HEK293 (cell line): ENCODE data around the gene PERCC1.

ENCODE experiments used
- CTCF ChIA-PET: fragments of 350-600 bp; formaldehyde crosslinking; extraction: SDS; loops from one replicate; lab custom pipeline; 2021; ENCODE audit warnings: antibody characterized with exemption; lab: Yijun Ruan, JAX
- POLR2A ChIA-PET: fragments of 300-600 bp; formaldehyde crosslinking; extraction: SDS; loops from one replicate; lab custom pipeline; 2020; ENCODE audit warnings: antibody characterized with exemption, inconsistent platforms; lab: Yijun Ruan, JAX
- H3K27ac ChIP-seq: fragments of 200-500 bp; sonication (Bioruptor generic); 2 replicates; pipeline ENCODE4 v1.5.1; 2014; ENCODE audit warnings: low read depth, low read length, control low read depth, inconsistent platforms; ENCODE audit errors: extremely low read depth
- H3K36me3 ChIP-seq, 2 experiments: fragments of 200-500 bp in 1 of 2; sonication (Bioruptor generic) in 1 of 2; 1 replicate in 1 of 2; 2 replicates in 1 of 2; pipeline ENCODE4 v1.5.1; 2014 to 2017; ENCODE audit warnings: inconsistent platforms in 2 of 2, low read length in 2 of 2; ENCODE audit not compliant: control insufficient read depth in 2 of 2, insufficient read depth in 1 of 2
- H3K4me1 ChIP-seq: fragments of 200-500 bp; sonication (Bioruptor generic); 2 replicates; pipeline ENCODE4 v1.5.1; 2014; ENCODE audit warnings: mild to moderate bottlenecking, low read length, inconsistent platforms; ENCODE audit not compliant: control insufficient read depth, insufficient read depth
- H3K4me3 ChIP-seq: 2 replicates; pipeline ENCODE4 v1.5.1; 2011; ENCODE audit warnings: low read depth, mild to moderate bottlenecking, control low read depth, low read length, moderate library complexity
- H3K9me3 ChIP-seq: fragments of 200-500 bp; sonication (Bioruptor generic); 2 replicates; pipeline ENCODE4 v1.5.1; 2014; ENCODE audit warnings: low read depth, low read length, inconsistent platforms; ENCODE audit not compliant: control insufficient read depth, insufficient read depth
- KLF16 ChIP-seq: fragments of 450-650 bp; formaldehyde crosslinking; IDR thresholded peaks from 2 replicates; pipeline ENCODE4 v1.5.1; 2017; ENCODE audit warnings: missing biosample characterization, missing genetic modification characterization
- TCF7L2 ChIP-seq: IDR thresholded peaks from 2 replicates; pipeline ENCODE4 v1.6.1; 2011; ENCODE audit warnings: low read depth, mild to moderate bottlenecking, inconsistent platforms, low read length, moderate library complexity, borderline replicate concordance
- ZNF174 ChIP-seq: fragments of 450-650 bp; formaldehyde crosslinking; IDR thresholded peaks from 2 replicates; pipeline ENCODE4 v1.5.0; 2017; ENCODE audit warnings: missing biosample characterization, mild to moderate bottlenecking, missing genetic modification characterization
- ZNF416 ChIP-seq: fragments of 450-650 bp; formaldehyde crosslinking; IDR thresholded peaks from 2 replicates; pipeline ENCODE4 v1.5.1; 2016; ENCODE audit warnings: missing biosample characterization, missing genetic modification characterization
- ZNF48 ChIP-seq: fragments of 450-650 bp; formaldehyde crosslinking; IDR thresholded peaks from 2 replicates; pipeline ENCODE4 v1.5.1; 2016; ENCODE audit warnings: missing biosample characterization, missing genetic modification characterization
- ZNF707 ChIP-seq: fragments of 450-650 bp; formaldehyde crosslinking; IDR thresholded peaks from 2 replicates; pipeline ENCODE4 v1.5.1; 2016; ENCODE audit warnings: missing biosample characterization, missing genetic modification characterization
- TF ChIP-seq, protein P1 (sequence below): IDR thresholded peaks from 2 replicates; pipeline ENCODE4 v1.6.1; 2011; ENCODE audit warnings: mild to moderate bottlenecking, low read depth, low read length, borderline replicate concordance
- TF ChIP-seq, protein P2 (sequence below): fragments of 450-650 bp; formaldehyde crosslinking; optimal IDR thresholded peaks from 2 replicates; pipeline ENCODE3; 2016; ENCODE audit warnings: missing biosample characterization, mild to moderate bottlenecking, missing genetic modification characterization
- TF ChIP-seq, protein P3 (sequence below): fragments of 450-650 bp; formaldehyde crosslinking; IDR thresholded peaks from 2 replicates; pipeline ENCODE4 v1.5.1; 2016; ENCODE audit warnings: missing biosample characterization, missing genetic modification characterization
- TF ChIP-seq, protein P4 (sequence below): fragments of 450-650 bp; formaldehyde crosslinking; IDR thresholded peaks from 2 replicates; pipeline ENCODE4 v1.5.1; 2016; ENCODE audit warnings: missing biosample characterization, missing genetic modification characterization
- TF ChIP-seq, protein P5 (sequence below): fragments of 450-650 bp; formaldehyde crosslinking; conservative IDR thresholded peaks from 2 replicates; pipeline ENCODE4 v1.5.1; 2016; ENCODE audit warnings: low read depth, missing biosample characterization, missing genetic modification characterization

Gene PERCC1

DNA sequence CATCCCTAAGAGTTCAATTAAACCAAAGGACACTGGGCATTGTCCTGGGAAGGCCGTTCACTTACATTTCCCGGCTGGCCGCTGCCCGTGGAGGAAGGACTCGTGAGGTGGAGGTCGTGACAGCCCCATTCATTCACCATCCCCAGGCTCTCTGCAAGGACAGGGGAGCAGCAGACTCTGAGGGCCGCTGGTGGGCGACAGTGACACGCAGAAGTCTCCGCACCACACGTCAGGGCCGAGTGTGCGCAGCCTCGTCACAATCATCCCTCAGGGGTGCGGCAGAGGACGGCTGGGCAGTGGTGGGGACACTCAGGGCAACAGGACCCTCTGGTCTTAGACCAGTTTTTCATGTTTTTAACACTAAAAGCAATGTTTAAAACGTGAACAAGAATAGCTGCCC is 38.1 kb upstream of the PERCC1 start (continued):
- TF ChIP-seq, protein P1, sequence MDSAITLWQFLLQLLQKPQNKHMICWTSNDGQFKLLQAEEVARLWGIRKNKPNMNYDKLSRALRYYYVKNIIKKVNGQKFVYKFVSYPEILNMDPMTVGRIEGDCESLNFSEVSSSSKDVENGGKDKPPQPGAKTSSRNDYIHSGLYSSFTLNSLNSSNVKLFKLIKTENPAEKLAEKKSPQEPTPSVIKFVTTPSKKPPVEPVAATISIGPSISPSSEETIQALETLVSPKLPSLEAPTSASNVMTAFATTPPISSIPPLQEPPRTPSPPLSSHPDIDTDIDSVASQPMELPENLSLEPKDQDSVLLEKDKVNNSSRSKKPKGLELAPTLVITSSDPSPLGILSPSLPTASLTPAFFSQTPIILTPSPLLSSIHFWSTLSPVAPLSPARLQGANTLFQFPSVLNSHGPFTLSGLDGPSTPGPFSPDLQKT, result no peak
- TF ChIP-seq ZNF174 (tag by site-specific recombination), result no peak
- TF ChIP-seq, protein P2, sequence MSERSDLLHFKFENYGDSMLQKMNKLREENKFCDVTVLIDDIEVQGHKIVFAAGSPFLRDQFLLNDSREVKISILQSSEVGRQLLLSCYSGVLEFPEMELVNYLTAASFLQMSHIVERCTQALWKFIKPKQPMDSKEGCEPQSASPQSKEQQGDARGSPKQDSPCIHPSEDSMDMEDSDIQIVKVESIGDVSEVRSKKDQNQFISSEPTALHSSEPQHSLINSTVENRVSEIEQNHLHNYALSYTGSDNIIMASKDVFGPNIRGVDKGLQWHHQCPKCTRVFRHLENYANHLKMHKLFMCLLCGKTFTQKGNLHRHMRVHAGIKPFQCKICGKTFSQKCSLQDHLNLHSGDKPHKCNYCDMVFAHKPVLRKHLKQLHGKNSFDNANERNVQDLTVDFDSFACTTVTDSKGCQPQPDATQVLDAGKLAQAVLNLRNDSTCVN (tag by site-specific recombination), result no peak
- TF ChIP-seq, protein P3, sequence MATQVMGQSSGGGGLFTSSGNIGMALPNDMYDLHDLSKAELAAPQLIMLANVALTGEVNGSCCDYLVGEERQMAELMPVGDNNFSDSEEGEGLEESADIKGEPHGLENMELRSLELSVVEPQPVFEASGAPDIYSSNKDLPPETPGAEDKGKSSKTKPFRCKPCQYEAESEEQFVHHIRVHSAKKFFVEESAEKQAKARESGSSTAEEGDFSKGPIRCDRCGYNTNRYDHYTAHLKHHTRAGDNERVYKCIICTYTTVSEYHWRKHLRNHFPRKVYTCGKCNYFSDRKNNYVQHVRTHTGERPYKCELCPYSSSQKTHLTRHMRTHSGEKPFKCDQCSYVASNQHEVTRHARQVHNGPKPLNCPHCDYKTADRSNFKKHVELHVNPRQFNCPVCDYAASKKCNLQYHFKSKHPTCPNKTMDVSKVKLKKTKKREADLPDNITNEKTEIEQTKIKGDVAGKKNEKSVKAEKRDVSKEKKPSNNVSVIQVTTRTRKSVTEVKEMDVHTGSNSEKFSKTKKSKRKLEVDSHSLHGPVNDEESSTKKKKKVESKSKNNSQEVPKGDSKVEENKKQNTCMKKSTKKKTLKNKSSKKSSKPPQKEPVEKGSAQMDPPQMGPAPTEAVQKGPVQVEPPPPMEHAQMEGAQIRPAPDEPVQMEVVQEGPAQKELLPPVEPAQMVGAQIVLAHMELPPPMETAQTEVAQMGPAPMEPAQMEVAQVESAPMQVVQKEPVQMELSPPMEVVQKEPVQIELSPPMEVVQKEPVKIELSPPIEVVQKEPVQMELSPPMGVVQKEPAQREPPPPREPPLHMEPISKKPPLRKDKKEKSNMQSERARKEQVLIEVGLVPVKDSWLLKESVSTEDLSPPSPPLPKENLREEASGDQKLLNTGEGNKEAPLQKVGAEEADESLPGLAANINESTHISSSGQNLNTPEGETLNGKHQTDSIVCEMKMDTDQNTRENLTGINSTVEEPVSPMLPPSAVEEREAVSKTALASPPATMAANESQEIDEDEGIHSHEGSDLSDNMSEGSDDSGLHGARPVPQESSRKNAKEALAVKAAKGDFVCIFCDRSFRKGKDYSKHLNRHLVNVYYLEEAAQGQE, result no peak
- TF ChIP-seq ZNF416 (tag by site-specific recombination), result no peak
- TF ChIP-seq, protein P4, sequence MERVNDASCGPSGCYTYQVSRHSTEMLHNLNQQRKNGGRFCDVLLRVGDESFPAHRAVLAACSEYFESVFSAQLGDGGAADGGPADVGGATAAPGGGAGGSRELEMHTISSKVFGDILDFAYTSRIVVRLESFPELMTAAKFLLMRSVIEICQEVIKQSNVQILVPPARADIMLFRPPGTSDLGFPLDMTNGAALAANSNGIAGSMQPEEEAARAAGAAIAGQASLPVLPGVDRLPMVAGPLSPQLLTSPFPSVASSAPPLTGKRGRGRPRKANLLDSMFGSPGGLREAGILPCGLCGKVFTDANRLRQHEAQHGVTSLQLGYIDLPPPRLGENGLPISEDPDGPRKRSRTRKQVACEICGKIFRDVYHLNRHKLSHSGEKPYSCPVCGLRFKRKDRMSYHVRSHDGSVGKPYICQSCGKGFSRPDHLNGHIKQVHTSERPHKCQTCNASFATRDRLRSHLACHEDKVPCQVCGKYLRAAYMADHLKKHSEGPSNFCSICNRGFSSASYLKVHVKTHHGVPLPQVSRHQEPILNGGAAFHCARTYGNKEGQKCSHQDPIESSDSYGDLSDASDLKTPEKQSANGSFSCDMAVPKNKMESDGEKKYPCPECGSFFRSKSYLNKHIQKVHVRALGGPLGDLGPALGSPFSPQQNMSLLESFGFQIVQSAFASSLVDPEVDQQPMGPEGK, result no peak
- TF ChIP-seq TCF7L2, result no peak
- TF ChIP-seq, all 188 proteins: peak for 0

DNA sequence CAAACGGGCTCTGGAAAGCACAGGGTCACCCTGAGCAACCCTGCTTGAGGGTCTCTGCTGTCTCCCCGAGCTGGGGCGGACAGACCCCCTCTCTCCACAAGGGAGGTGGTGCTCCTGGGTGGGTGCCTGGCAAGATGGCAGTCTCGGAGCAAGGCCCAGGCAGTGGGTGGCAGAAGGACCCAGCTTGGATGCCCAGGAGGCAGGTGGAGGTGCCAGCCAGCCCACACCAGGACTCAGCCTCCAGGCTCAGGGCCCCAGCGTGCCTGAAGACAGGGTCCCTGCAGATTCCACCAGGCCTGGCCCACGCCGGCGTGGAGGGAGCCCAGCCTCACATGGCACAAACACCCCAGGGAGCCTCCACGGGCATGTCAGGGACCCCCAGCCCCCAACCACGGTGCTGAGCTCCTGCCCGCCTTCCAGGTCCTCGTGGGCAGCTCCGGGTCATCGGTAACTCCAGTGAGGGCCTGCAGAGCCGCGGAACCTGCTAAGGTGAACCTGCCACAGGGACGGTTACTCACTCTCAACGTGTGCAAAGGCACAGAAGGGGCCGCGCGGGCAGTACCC is 37.2 kb upstream of the PERCC1 start:
- H3K9me3 ChIP-seq, result no peaks in the 10 kb centered on the region
- H3K4me3 ChIP-seq, result no peak overlapping the region
- no peak overlapping the region for H3K27ac ChIP-seq
- no peaks in the 10 kb centered on the region for H3K4me1 ChIP-seq
- TF ChIP-seq, protein P5, sequence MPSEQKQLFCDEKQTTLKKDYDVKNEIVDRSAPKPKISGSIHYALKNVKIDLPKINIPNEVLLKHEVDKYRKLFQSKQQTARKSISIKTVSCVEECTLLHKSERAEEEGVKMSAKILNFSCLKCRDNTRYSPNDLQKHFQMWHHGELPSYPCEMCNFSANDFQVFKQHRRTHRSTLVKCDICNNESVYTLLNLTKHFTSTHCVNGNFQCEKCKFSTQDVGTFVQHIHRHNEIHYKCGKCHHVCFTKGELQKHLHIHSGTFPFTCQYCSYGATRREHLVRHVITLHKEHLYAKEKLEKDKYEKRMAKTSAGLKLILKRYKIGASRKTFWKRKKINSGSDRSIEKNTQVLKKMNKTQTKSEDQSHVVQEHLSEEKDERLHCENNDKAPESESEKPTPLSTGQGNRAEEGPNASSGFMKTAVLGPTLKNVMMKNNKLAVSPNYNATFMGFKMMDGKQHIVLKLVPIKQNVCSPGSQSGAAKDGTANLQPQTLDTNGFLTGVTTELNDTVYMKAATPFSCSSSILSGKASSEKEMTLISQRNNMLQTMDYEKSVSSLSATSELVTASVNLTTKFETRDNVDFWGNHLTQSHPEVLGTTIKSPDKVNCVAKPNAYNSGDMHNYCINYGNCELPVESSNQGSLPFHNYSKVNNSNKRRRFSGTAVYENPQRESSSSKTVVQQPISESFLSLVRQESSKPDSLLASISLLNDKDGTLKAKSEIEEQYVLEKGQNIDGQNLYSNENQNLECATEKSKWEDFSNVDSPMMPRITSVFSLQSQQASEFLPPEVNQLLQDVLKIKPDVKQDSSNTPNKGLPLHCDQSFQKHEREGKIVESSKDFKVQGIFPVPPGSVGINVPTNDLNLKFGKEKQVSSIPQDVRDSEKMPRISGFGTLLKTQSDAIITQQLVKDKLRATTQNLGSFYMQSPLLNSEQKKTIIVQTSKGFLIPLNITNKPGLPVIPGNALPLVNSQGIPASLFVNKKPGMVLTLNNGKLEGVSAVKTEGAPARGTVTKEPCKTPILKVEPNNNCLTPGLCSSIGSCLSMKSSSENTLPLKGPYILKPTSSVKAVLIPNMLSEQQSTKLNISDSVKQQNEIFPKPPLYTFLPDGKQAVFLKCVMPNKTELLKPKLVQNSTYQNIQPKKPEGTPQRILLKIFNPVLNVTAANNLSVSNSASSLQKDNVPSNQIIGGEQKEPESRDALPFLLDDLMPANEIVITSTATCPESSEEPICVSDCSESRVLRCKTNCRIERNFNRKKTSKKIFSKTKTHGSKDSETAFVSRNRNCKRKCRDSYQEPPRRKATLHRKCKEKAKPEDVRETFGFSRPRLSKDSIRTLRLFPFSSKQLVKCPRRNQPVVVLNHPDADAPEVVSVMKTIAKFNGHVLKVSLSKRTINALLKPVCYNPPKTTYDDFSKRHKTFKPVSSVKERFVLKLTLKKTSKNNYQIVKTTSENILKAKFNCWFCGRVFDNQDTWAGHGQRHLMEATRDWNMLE (tag by site-specific recombination), result no peak
- TF ChIP-seq ZNF48 (tag by site-specific recombination) (no peak), KLF16 (tag by site-specific recombination) (no peak), ZNF707 (tag by site-specific recombination) (no peak)
- peaks cover 0 to 40% of the 10 kb centered on the region in 2 experiments; a peak in 2 of 3 replicates for H3K36me3 ChIP-seq
- ChIA-PET CTCF (interaction anchor here (1.0 kb wide), 1 partner anchor 30 kb away, joined by 3 read pairs; no protein-coding TSS in a partner anchor), POLR2A (no interaction called here)
